MV-4-11 (cell line): Measurements from ENCODE around the gene PI16.

Experiments
- DNase-seq: peaks from one replicate; lab custom pipeline; 2025; lab: John Stamatoyannopoulos, UW

PI16 gene

DNA sequence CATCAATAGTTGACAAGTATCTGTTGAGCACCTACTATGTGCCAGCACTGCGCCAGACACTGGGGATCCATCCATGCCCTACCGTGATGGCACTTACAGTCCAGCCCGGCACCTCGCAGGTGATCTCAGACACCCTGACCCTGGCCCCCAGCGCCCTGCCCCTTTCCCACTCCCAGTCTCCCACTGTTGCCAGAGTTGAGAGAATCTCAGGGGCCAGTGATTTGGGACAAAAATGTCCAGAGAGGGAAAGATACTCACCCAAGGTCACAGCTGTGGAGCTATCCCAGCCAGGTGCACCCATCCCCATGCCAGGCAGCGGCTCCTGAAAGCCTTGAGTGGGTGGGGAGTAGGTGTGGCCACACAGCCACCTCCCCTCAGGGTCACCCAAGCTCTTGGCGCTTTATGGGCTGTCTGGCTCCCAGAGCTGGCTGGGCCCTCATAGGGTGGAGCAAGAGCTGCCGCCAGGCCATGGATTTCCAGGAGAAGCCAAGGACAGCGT, 3.3 kb downstream of the PI16 start:
- DNase-seq: no peak

DNA sequence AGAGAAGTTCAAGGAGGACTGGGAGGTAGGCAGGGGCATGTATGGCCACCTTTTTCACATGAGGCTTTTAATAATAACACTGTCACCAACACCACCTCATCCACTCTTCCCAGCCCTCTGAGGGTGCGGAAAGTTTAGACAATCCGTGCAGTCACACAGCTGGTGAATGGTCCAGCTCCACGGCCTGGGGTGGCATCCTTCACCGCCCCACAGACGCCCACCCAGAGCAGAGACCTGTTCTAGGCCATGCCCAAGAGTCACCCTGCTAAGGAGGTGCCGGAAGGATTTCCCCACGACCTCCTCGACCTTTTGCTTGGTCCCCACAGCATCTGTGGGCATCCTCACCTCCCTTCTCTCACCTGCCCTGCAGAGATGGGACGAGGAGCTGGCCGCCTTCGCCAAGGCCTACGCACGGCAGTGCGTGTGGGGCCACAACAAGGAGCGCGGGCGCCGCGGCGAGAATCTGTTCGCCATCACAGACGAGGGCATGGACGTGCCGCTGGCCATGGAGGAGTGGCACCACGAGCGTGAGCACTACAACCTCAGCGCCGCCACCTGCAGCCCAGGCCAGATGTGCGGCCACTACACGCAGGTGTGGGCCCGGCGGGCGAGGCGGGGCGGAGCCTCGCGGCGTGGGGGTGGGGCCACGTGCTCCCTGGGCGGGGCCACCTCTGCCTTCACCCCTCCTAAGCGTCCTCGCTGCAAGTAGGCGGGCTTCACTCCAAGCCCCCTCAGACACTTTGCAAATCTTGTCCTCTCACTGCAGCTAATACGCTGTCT, 4.4 kb downstream of the PI16 start:
- no peak for DNase-seq

DNA sequence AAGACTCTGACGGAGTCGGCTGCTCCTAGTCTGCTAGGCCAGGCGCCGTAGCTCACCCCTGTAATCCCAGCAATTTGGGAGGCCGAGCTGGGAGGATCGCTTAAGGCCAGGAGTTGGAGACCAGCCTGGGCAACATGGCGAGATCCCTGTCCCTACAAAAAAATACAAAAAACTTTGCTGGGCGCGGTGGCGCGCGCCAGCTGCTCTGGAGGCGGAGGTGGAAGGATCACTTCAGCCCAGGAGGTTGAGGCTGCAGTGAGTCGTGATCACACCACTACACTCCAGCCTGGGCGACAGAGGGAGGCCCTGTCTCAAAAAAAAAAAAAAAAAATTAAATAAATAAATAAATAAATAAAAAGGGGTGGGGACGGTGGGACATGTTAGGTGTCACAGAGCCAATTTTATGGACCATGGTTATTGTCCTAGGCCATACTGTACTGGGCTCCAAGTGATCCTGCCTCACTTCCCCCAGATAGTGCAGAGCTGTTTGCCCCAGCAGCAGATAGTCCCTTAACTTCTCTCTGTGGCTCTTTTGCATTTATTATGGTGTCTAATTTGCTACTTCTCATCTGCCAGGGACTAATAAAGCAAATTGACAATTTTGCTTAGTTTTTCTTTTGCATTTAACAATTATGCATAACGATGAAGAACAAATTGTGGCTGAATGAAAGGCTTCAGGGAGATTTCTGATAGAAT, 5.2 kb downstream of the PI16 start:
- no peak for DNase-seq

DNA sequence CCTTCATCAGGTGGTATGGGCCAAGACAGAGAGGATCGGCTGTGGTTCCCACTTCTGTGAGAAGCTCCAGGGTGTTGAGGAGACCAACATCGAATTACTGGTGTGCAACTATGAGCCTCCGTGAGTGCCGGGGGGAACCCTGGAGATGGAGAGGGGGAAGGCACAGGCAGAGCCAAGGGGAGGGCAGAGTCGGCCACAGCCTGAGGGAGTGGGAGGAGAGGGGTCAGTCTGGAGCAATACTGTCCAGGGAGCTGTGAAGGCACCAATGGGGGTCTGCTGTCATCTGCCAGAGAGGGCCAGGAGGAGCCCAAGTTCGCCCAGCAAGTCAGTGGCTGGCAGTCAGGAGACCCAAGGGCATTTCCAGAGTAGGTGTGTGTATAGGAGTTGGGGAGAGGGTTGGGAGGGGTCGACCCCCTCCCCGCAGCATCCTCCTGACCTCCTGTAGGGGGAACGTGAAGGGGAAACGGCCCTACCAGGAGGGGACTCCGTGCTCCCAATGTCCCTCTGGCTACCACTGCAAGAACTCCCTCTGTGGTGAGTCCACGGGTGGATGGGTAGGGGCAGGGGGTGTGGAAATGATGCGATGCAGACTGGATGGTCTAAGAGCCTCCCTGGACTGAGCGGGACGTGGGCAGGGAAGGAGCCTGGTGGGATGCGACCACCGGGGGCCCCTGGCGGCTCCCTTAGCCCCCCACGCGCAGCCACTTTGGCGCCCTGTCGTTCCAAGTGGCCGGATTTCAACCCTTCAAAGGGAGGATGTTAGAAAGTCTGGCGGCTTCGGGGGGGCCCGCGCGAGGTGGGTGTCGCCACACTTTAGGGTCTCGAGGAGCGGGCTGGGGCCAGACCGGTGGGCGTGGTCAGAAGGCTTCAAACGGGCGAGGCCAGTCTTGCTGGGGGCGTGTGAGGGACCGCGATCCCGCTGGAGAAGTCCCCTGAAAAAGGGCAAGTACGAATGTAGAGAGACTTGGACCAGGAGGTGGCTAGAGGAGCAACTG, 7.2 kb downstream of the PI16 start:
- no peak for DNase-seq

DNA sequence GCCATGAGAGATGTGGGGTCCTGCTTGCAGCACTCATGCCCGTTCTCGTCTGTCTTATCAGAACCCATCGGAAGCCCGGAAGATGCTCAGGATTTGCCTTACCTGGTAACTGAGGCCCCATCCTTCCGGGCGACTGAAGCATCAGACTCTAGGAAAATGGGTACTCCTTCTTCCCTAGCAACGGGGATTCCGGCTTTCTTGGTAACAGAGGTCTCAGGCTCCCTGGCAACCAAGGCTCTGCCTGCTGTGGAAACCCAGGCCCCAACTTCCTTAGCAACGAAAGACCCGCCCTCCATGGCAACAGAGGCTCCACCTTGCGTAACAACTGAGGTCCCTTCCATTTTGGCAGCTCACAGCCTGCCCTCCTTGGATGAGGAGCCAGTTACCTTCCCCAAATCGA, 8.3 kb downstream of the PI16 start:
- peak; percentile 98 for DNase-seq

DNA sequence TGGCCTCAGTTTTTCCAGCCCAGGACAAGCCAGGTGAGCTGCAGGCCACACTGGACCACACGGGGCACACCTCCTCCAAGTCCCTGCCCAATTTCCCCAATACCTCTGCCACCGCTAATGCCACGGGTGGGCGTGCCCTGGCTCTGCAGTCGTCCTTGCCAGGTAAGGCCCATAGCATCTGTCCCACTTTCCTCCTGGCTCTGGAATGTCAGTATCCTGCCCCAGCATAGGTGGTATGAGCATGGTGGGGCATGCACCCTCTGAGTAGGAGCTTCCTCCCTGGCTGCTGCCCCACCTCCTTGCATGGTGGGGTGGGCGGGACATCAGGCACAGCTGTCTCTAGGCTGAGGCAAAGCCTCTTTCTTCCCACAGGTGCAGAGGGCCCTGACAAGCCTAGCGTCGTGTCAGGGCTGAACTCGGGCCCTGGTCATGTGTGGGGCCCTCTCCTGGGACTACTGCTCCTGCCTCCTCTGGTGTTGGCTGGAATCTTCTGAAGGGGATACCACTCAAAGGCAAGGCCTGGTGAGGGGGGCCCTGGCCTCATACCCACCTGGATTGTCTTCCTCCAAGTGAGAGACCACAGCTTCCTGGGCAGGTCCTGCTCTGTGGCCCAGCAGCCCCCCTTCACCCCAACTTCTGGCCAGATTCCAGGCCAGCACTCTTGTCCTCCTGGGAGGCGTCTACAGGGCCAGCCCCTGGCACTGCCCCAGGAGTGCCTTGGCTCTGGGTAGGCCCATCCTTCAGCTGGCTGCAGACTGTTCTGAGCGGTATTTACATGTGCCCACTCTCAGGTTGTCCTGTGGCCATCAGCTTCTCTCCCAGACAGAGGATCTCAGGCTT, 9.1 kb downstream of the PI16 start:
- DNase-seq: peak; percentile 22

DNA sequence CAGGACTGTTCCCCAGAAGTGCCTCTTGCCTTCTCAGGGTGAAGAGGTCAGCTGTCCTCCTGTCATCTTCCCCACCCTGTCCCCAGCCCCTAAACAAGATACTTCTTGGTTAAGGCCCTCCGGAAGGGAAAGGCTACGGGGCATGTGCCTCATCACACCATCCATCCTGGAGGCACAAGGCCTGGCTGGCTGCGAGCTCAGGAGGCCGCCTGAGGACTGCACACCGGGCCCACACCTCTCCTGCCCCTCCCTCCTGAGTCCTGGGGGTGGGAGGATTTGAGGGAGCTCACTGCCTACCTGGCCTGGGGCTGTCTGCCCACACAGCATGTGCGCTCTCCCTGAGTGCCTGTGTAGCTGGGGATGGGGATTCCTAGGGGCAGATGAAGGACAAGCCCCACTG, 9.8 kb downstream of the PI16 start:
- DNase-seq: no peak

DNA sequence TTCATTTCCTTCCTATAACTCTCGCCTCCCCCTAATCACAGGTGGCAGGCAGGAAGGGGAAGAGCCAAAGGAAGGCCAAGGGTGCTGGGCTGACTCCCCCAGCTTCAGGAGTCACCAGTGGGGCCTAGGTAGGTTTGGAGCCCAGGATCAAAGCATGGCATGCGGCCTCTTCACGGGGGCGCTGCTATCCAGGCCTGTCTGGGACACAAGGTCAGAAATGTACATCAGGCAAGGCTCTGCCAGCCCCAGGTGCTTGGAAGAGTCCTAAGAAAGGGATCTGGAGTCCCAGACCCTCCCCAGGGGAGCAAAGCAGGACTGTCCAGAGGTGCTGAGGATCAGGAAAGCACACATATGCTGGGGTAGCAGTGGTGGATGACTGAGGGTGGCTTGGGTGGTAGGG, 10.4 kb downstream of the PI16 start:
- no peak for DNase-seq

DNA sequence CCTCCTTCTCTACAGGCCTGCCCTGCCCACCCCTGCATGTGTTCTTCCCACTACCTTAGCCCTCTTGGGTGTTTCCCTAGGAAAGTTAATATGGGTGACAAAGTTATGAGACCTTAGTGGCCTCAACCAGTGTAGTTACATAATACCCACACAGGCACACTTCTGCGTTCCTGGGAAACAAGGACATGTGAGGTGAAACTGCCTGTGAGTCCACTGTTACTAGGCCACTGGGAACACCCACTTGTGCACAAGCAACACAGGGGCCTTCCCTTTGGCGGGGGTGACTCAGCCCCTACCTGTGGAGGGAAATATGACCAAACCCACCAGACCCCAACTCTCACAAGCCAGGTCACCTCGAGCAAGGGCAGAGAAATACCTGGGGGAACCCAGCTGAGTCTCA, 12.8 kb downstream of the PI16 start:
- DNase-seq: no peak

DNA sequence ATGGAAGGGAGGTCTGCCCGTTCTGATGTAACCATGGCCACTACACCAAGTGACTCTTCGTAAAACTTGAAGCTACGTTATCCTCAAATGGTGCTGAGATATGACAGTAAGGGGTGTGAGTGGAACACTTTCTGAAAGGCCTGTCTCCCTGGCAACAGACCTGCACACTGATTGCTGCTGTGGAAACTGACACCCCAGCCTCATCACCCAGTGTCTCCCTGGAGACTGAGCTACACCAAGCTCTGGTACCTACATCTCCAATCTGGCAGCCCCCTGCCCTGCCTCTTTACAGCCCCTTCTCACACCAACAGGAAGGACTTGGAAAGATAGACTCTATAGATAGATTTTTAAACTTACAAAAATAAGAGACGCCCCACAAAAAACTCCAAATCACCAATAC, 13.2 kb downstream of the PI16 start:
- DNase-seq: no peak

DNA sequence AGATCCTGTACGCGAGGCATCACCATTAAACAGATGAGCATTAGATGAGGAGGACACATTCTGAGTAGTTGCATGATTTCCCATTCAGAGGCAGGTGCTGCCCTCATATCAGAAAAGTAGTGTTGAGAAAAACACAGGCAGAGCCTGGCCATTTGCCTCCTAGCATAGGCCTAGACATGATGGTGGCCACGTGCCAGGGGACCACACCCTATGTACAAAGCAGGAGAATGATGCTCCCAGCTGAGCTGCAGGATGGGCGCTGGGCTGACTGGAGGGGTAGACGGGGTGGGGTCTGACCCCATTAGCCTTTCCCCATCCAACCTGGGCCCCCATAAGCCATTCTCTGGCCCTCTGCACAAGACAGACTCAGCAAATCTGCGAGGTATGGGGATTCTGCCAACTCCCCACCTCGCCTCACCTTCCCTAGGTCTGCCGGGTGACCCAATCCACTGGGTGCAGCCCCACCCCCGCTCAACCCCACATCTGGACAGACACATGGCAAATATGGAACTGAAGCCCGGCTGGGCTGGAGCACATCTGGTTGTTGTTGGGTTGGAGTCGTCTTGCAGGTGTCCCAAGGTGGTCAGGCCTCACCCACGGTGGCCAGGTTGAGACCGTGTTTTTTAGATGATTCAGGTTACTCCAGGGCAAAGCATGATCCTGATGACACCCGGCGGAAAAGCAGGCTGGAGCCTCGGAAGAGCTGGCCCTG, 13.9 kb downstream of the PI16 start:
- DNase-seq: no peak

DNA sequence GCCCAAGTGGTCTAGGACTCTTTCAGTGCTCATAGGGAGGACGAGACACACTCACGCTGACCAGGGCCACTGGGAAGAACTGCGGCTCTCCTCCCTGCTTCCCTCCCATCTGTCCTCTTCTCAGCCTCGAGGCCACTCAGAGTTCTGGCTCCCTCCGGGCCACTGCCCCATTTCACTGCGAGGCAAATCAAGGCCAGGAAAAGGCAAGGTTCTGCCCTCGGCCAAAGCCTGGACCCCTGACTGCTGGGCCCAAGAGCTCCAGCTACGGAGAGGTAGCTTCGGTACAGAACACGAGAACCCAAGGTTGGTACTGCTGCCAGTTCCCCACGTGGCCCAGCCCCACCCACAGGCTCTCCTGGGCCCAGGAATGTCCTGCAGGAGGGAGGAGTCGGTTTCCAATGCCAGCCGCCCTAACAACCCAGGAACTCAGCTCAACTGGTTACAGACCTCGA, 14.7 kb downstream of the PI16 start:
- no peak for DNase-seq

DNA sequence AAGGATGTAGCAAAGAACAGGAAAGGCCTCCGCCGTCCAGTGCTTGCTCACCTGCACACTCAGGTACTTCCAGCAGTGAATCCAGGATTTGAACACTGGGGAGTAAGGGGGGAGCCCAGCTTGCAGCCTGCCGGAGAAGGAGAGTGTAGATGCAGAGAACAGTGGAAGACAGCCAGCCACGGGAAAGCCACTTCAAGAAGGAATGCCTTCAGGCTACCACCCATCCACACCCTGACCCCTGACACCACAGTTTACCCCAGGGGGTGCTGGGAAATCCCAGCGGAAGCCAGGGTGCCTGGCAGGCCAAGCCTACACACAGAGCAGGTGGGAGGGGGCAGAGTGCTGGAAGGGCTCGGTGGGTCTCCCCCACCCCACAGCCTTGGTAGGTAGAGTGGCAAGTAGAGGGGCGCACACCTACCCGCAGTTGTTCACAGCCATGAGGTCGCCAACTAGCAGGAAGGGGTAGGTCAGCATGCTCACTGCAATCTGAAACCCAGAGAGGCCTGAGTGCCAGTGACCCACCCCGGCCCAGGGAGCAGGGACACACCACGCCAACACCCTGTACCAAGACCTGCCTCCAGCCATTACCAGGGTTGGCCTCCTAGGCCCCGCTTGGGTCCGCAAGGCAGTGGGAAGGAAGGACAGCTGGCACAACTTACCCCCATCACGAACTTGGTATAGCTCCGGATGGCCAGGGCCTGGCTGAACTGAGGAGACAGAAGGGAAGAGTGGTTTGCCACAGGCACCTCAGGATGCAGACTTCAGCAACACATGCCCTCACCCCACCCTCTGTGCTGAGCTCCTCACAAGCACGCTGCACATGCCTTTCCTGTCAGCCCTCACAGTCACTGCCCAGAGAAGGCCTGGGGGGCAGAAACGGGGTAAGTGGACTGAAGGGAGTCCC, 15.7 kb downstream of the PI16 start:
- DNase-seq: no peak

DNA sequence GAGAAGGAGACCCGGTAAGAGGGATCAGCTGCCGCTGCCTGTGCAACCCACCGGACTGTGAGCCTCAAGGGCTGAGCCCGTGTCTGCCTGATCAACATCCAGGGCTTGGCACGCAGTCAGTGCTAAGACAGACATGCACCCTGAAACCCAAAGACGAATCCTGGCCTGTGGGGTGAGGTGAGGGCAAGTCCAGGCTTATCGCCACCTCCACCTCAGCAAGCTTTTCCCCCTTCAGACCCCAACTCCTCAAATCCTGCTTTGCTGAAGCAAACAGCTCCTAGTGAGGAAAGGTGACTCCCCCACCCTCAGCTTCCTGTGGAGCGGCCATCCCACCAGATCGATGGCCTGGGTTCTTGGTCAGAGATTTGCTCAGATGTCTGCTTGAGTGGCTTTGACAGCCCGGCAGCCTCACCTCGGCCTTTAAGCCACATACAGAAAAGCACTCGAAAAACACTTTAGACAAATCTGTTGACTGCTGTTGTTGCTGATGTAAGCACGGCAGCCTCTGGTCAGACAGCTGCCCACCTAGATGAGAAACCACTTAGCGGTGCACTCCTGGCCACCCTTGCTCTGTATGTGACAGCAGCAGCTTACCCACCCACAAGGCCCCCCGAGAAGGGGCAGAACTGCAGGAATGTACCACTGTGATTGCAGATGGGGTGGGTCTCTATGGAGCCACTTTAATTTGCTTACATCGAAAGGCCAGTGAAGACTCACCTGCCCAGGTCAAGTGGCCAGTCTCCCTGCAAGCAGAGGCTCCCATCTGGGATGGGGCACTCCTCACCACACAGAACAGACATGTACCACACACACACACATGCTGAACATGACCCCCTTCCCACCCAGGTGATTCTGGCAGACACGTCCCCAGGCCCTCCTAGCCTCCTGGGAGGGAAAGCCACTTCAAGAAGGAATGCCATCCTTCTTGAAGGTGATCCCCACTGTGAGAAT, 16.6 kb downstream of the PI16 start:
- no peak for DNase-seq

DNA sequence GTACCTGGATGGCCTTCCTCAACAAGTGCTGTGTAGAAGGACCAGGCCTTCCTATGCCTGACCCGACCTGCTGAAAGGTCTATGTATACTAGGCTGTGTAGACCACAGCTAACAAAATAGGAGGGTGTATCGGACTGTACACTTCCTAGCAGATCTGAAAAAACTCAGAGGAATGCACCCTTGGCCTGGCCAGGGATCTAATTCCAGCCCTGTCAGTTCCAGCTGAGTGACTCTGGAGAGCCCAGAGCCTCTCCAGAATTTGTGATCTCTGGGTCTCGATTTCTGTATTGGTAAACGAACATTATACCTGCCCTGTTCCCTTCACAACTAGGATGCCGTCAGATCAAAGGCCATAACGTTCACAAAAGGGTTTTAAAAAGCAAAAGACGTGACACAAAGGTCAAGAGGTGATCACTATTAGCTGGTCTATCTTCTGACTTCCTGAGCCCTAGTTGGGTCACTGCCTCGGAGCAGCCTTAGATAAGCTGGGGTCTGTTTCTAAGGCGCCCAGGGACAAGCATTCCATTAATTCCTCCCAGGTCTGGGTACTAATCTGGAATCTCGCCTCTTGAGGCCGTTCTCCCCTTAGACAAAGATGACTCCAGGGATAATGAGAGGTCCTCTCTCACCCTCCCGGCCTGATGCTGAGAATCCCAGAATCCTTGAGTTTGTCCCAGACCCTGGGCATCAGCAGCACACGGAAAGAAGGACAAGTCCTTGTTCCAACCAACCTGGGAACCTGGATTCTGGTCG, 17.6 kb downstream of the PI16 start:
- no peak for DNase-seq

DNA sequence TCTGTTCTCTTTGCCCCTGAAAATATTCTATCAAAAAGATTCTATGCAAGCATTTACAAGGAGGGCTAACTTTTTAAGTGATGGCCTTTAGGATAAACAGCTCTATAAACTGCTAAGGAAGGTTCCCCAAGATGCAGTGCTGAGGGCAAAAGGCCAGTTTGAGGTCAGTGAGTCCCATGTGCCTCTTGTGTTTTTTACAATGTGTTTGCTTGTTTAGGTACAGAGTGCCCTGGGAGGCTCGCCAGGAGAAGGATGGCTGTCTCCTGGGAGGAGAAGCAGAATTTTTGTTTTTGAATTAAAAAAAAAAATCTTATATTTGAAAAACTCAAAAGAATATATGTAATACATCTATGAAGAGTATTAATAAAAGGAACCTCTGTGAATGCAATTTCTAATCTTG, 18.7 kb downstream of the PI16 start:
- no peak for DNase-seq

DNA sequence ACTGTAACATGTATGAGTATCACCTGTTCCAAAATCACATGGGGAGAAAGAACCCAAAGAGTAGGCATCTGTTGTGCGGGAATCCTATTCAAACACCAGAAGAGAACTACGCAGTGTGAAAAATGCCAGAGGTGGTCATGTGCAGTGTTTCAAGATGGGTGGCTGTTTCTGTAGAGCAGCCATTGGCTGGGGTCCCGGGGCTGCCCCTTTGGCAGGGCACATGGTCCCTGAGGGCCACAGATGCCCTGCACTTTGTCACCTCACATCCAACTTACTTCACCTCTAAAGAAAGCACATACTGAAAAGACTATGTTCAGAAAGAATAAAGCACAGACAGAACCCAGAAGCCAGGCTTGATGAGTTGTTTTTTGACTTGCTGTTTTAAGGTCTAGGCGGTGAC, 19.1 kb downstream of the PI16 start:
- no peak for DNase-seq
